ENCODE data around the gene PAMR1. TPM values are rescaled to one million over a fixed set of nuclear protein-coding genes. Genes with fewer than 3 reads are reported as not detected.

PAMR1 gene
- total and polyA plus RNA-seq, 12 donors: 2.7 to 13.8 (median 5.2) TPM

- Histone ChIP-seq H3K9me3 (no peaks in the 10 kb centered on the region), H3K27me3 (peaks cover 0 to 76% (median 49%) of the 10 kb centered on the region in 7 donors), H3K36me3 (no peaks in the 10 kb centered on the region), H3K27ac (no peak overlapping the region), H3K4me3 (no peak overlapping the region), H3K4me1 (peaks cover 5 to 30% (median 15%) of the 10 kb centered on the region in 9 donors)
- intact Hi-C loops (cut with DNase I): no loop called here
- DNase-seq (no peak), ATAC-seq (no peak)
- no peak for TF ChIP-seq CTCF (IDR thresholded peaks at IDR 0.05)
- WGBS, 2 donors: 63 to 71% methylated on average over 2 of the region's 2 CpGs
Measured at GRCh38 chr11:35415487-35415886, 109.9 kb downstream of the PAMR1 start.

GRCh38 chr11:35414776-35415175, 110.6 kb downstream of the PAMR1 start:
- H3K27me3 ChIP-seq: peaks cover 0 to 74% (median 42%) of the 10 kb centered on the region in 7 donors
- no peak overlapping the region for H3K27ac ChIP-seq
- intact Hi-C loops (cut with DNase I): no loop called here
- H3K4me1 ChIP-seq: peaks cover 0 to 23% (median 8%) of the 10 kb centered on the region in 9 donors
- ATAC-seq: no peak
- H3K4me3 ChIP-seq: no peak overlapping the region
- no peaks in the 10 kb centered on the region for H3K36me3 ChIP-seq
- H3K9me3 ChIP-seq: no peaks in the 10 kb centered on the region
- DNase-seq: no peak
- 45 to 52% methylated on average over 2 of the region's 2 CpGs for WGBS, 2 donors
- no peak for TF ChIP-seq CTCF (IDR thresholded peaks at IDR 0.05)

- 73 to 81% methylated on average over 6 of the region's 6 CpGs for WGBS, 2 donors
- H3K36me3 ChIP-seq: no peaks in the 10 kb centered on the region
- ATAC-seq (no peak), DNase-seq (no peak)
- H3K27me3 ChIP-seq: peaks cover 0 to 70% (median 37%) of the 10 kb centered on the region in 7 donors
- no peaks in the 10 kb centered on the region for H3K9me3 ChIP-seq
- H3K4me3 ChIP-seq: no peak overlapping the region
- no peak overlapping the region for H3K27ac ChIP-seq
- H3K4me1 ChIP-seq: peaks cover 0 to 18% (median 7%) of the 10 kb centered on the region in 9 donors
- intact Hi-C loops (cut with DNase I): no loop called here
- no peak for TF ChIP-seq CTCF (IDR thresholded peaks at IDR 0.05)
Measured at GRCh38 chr11:35414311-35414710, 111.1 kb downstream of the PAMR1 start.

GRCh38 chr11:35413598-35413997, 111.8 kb downstream of the PAMR1 start:
- no peak overlapping the region for H3K27ac ChIP-seq
- no peak for DNase-seq
- H3K36me3 ChIP-seq: no peaks in the 10 kb centered on the region
- TF ChIP-seq CTCF (IDR thresholded peaks at IDR 0.05): no peak
- 60 to 67% methylated on average over 3 of the region's 3 CpGs for WGBS, 2 donors
- no peaks in the 10 kb centered on the region for H3K9me3 ChIP-seq
- peak in 3 of 8 donors; percentile 13 to 55 (median 47) for ATAC-seq
- peaks cover 0 to 11% (median 2%) of the 10 kb centered on the region in 9 donors for H3K4me1 ChIP-seq
- H3K27me3 ChIP-seq: peaks cover 0 to 62% (median 30%) of the 10 kb centered on the region in 7 donors
- intact Hi-C loops (cut with DNase I): no loop called here
- no peak overlapping the region for H3K4me3 ChIP-seq

Data from heart right ventricle (tissue), 16 donors.